ENCODE measurements around the gene SLC24A3.

Gene SLC24A3

GRCh38 chr20:19428324-19428723, 215.9 kb downstream of the SLC24A3 start:
- DNase-seq, result no peak

DNA sequence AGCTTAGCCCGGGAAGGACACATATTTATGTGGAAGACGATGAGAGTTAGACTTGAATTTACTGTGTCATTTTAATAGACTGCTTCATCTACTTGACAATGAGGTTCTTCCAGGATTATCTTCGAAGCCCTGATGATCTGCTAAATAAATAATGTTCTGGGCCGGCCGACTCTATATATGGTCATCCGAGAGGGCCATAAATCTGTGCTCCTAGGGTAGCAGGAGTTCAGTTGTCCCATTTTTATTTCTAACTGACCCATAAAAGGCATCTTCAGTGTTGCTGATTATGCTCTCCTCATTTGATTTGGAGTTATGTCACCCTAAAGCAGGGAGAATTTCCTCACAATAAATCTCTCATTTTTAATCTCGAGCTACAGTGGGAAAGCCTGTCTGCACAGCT, 217.1 kb downstream of the SLC24A3 start:
- DNase-seq, result no peak

- no peak for DNase-seq
Measured at GRCh38 chr20:19430641-19431315, 218.3 kb downstream of the SLC24A3 start.

GRCh38 chr20:19431316-19431700, 218.9 kb downstream of the SLC24A3 start:
- no peak for DNase-seq

DNA sequence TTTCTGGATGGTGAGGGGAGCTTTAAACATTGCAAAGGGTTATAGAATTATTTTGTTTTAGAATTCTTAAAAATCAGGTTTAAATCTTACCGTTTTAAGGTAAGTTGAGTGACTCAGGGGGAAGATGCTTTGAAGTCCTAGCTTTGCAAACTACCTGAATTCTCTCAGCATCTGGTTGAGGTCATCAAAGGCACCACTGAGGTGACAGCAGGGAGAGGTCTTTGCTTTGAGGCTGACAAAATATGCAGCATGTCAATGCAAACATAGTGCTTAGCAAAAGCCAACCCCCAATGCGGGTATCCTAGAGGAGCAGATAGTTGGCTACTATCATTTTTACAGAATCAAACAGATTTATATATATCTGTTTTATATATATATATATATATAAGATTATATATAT, 219.5 kb downstream of the SLC24A3 start:
- DNase-seq, result no peak

DNA sequence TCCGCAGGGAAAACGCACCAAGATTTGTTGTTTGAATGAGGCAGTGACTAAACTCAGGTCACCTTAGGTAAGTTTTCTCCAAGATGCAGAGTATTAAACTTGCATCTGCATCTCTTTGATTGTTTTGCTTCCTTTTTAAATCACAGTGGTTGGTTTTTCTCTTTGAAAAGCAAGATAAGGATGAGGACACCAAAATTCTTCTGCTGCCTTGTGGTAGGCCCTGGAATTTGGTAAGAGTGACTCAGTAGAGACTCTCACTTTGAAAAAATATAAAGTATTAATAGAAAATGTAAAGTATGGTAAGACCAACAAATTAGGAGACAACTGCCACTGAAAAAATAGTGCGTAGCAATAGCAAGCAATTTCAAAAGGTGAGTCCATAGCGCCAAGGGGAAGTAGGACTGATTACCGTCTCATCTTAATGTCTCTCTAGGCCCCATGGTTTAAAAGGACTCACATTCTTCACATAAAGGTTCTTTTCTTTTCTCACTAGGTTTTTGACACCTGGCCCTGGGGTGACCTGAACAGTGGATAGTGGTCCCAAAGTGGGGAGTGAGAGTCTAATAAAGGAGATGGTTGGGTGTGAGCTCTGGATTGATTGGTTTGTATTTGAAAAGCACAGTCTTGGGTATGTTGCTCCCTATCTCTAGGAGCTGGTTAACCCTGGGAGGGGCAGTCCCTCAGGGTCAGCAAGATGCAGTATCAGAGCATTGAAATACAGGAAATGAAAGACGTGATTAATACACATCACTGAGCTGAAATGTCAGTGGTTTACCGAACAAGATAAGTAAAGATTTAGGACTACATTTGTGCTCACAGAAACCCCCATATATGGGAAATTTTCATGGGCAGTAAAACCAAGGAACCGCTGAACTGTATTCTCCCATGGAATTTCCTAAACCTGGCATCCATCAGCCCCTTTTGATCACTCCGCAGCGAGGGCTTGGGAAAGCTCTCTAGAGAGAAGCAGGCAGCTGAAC, 221.2 kb downstream of the SLC24A3 start:
- no peak for DNase-seq

- no peak for DNase-seq
Measured at GRCh38 chr20:19435316-19435715, 222.9 kb downstream of the SLC24A3 start.

- DNase-seq, result no peak
Measured at GRCh38 chr20:19435821-19436220, 223.4 kb downstream of the SLC24A3 start.

GRCh38 chr20:19438488-19438887, 226.0 kb downstream of the SLC24A3 start:
- no peak for DNase-seq

- DNase-seq, result no peak
Measured at GRCh38 chr20:19440660-19441527, 228.5 kb downstream of the SLC24A3 start.

DNA sequence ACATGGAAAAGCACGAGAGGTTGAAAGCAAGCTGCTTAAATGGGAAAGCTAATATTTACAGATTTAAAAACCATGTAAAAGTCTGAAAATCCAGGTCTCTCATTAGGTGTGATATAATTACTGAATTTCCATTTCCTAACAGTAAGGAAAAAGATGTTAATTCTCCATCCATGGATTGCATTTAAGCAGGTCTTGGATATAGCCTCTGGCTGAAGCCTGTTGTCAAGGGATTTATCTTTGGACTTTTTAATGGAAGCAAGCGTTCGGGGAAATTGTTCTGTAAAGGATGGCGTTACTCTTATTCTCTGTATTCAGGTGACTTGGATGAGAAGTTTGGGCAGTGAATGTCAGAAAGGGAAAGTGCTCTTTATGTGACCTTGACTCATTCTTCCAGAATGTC, 233.8 kb downstream of the SLC24A3 start:
- no peak for DNase-seq

- no peak for DNase-seq
Measured at GRCh38 chr20:19448632-19449031, 236.2 kb downstream of the SLC24A3 start.

- DNase-seq, result no peak
Measured at GRCh38 chr20:19449051-19449450, 236.6 kb downstream of the SLC24A3 start.

DNA sequence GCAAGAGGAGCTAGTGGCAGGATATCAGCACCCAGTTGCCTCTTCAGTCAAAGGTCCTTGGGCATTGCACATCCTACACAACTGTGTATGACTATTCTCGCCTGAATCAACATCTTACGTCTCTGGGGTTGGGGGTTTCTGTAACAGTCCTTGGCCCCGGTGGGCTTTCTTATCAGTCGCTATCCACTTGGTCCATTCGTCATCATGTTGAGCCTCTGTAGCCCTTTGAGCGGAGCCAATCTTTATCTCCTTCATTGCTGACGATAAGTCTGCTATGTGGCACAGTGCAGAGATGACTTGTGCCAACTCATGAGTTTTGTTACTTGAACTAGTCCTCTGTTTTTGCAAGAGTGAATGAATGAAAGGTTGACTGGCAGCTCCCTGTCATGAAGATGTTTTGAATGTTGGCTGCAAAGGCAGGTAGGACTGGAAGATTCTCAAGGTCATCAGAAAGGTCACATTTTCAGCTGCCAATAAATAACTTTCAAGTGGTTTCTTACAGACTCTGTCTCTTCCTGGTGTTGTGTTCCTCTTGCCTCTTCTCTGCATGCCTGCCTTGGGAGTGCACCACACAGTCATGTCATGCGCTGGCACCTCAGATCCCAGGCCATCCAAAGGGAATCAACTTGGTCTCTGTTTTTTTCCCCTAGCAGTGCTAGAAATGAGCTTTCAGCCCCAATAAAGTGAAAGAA, 238.9 kb downstream of the SLC24A3 start:
- no peak for DNase-seq

DNA sequence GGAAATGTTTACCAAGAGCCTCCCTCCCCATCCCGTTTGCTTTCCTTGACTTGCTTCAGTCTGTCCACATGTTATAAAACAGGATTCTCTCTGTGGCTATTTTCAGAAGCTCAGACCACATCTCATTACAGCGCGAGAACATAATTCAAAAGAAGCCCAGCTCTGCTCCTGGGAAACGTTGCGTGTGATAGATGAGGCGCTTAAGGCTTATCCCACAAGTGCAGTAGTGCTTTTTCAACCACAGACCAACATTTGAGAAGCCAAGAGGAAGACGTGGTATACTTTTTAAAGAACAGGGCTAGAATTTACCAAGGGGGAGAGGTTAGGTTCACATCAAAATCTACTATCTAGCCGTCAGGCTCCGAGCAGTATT, 239.5 kb downstream of the SLC24A3 start:
- DNase-seq, result no peak

DNA sequence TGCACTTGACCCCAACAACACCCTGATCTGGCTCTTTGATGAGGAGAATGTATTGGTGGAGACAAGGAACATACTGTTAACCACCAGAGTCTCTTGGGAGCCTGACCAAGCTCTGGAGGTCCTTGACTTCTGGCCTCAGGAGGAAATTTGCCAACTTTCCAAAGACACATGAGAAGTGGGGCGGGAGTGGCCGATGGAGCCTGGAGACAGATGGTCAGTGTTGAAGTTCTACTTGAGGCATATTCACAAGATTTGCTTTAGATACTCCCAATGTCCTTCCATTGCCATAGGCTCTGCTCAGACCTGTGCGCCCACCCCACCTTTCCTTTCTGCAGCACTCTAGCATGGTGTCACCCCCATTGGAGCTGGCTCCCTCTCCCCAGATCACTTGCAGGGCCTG, 241.0 kb downstream of the SLC24A3 start:
- DNase-seq, result no peak

- no peak for DNase-seq
Measured at GRCh38 chr20:19453862-19454261, 241.4 kb downstream of the SLC24A3 start.

GRCh38 chr20:19456595-19457395, 244.4 kb downstream of the SLC24A3 start:
- no peak for DNase-seq

GRCh38 chr20:19457611-19458010, 245.2 kb downstream of the SLC24A3 start:
- DNase-seq, result no peak

DNA sequence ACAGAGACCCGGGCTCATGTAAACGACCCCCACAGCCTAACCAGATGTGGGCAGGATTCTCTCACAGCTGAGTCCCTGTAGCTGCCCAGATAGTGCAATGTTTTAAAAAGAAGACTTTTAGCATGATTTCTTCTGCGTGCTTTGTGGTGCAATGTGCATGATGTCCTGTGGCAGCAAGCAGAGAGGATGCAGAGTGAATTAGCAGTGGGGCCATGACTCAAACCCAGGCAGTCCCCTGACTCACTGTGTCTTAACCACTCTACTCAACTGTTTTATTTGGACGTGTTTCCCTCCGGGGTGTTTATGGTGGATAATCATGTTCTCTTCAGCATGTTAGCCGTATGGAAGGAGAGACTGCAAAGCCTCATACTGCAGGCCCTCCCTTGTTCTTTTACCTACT, 247.9 kb downstream of the SLC24A3 start:
- DNase-seq, result no peak

DNA sequence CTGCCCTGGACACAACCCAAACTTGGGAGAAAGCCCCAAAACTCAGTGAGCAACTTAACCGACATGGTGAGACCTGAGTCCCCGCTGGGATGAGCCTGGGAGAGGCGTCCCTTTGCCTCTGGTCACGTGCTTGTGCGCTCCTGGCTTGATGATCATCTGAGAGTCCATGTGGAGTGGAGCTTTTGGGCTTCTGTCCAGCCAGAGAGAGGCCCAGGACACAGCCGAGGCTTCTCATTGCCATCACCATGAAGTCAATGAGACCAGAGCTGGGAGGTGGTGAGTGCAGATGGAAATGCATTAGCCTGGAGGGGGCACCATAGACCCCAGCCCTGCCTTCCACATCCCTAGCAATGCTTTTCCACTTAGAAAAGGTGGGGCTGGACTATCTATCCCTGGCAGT, 250.0 kb downstream of the SLC24A3 start:
- no peak for DNase-seq
